ENCODE measurements around the gene TMEM131.
"Not testable (repeated sequence)": the region's sequence is repeated elsewhere in the genome, so short reads cannot be mapped to it uniquely, and the experiment has no call there.

TMEM131 gene

GRCh38 chr2:97957432-97958183, 38.1 kb downstream of the TMEM131 start:
- no peak for DNase-seq (ENCODE audit: low read depth)

GRCh38 chr2:97956753-97957152, 39.0 kb downstream of the TMEM131 start:
- not testable (repeated sequence) for DNase-seq (ENCODE audit: low read depth)

- no peak for DNase-seq (ENCODE audit: low read depth)
Observed at GRCh38 chr2:97953853-97954252, 41.9 kb downstream of the TMEM131 start.

- DNase-seq (ENCODE audit: low read depth): no peak
Observed at GRCh38 chr2:97952357-97952756, 43.4 kb downstream of the TMEM131 start.

GRCh38 chr2:97951155-97951680, 44.5 kb downstream of the TMEM131 start:
- no peak for DNase-seq (ENCODE audit: low read depth)

GRCh38 chr2:97950329-97951154, 45.2 kb downstream of the TMEM131 start:
- no peak for DNase-seq (ENCODE audit: low read depth)

GRCh38 chr2:97948926-97949325, 46.8 kb downstream of the TMEM131 start:
- DNase-seq (ENCODE audit: low read depth): no peak

- DNase-seq (ENCODE audit: low read depth): no peak
Observed at GRCh38 chr2:97945791-97946190, 50.0 kb downstream of the TMEM131 start.

- no peak for DNase-seq (ENCODE audit: low read depth)
Observed at GRCh38 chr2:97936881-97937280, 58.9 kb downstream of the TMEM131 start.

- no peak for DNase-seq (ENCODE audit: low read depth)
Observed at GRCh38 chr2:97936199-97936598, 59.5 kb downstream of the TMEM131 start.

- no peak for DNase-seq (ENCODE audit: low read depth)
Observed at GRCh38 chr2:97935719-97936161, 60.0 kb downstream of the TMEM131 start.

GRCh38 chr2:97932975-97933662, 62.6 kb downstream of the TMEM131 start:
- DNase-seq (ENCODE audit: low read depth): no peak

GRCh38 chr2:97931858-97932225, 63.9 kb downstream of the TMEM131 start:
- no peak for DNase-seq (ENCODE audit: low read depth)

GRCh38 chr2:97931118-97931857, 64.5 kb downstream of the TMEM131 start:
- DNase-seq (ENCODE audit: low read depth): no peak

- no peak for DNase-seq (ENCODE audit: low read depth)
Observed at GRCh38 chr2:97928591-97928990, 67.2 kb downstream of the TMEM131 start.

- no peak for DNase-seq (ENCODE audit: low read depth)
Observed at GRCh38 chr2:97926946-97927345, 68.8 kb downstream of the TMEM131 start.

- no peak for DNase-seq (ENCODE audit: low read depth)
Observed at GRCh38 chr2:97924194-97924593, 71.6 kb downstream of the TMEM131 start.

GRCh38 chr2:97919858-97920257, 75.9 kb downstream of the TMEM131 start:
- no peak for DNase-seq (ENCODE audit: low read depth)

GRCh38 chr2:97918818-97919217, 76.9 kb downstream of the TMEM131 start:
- DNase-seq (ENCODE audit: low read depth): no peak

- DNase-seq (ENCODE audit: low read depth): not testable (repeated sequence)
Observed at GRCh38 chr2:97917668-97918067, 78.1 kb downstream of the TMEM131 start.

GRCh38 chr2:97914691-97915213, 81.0 kb downstream of the TMEM131 start:
- no peak for DNase-seq (ENCODE audit: low read depth)
